ENCODE measurements around the gene RCBTB2.

DNA sequence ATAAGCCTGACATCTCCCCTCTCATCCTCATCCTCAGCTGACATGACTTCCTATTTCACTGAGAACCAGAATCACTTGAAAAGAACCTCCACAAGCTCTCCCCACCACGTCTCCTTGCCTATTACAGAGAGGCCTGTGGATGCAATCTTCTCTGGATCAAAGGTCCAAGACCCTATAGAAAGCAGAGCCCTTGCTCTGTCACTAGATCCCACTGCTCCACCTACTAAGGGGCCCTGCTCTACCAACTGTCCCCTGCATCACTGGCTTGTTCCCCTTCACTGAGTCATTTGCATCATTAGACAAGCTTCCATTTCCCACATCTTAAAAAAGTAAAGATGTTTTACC lies 40.8 kb downstream of the RCBTB2 start:
- TF ChIP-seq SUZ12 (IDR thresholded peaks at IDR 0.05) (no peak), FOXA1 (IDR thresholded peaks at IDR 0.05) (no peak), FOXK2 (IDR thresholded peaks at IDR 0.05) (no peak), LEF1 (IDR thresholded peaks at IDR 0.05; ENCODE audit: borderline replicate concordance) (no peak), SP1 (IDR thresholded peaks at IDR 0.05) (no peak), ZNF384 (IDR thresholded peaks at IDR 0.05) (no peak), FOXM1 (IDR thresholded peaks at IDR 0.05; ENCODE audit: borderline replicate concordance) (no peak), CTBP1 (IDR thresholded peaks at IDR 0.05; ENCODE audit: borderline replicate concordance) (no peak), ELF4 (IDR thresholded peaks at IDR 0.05) (no peak), ARNT (IDR thresholded peaks at IDR 0.05) (no peak)
- TF ChIP-seq, protein P1, sequence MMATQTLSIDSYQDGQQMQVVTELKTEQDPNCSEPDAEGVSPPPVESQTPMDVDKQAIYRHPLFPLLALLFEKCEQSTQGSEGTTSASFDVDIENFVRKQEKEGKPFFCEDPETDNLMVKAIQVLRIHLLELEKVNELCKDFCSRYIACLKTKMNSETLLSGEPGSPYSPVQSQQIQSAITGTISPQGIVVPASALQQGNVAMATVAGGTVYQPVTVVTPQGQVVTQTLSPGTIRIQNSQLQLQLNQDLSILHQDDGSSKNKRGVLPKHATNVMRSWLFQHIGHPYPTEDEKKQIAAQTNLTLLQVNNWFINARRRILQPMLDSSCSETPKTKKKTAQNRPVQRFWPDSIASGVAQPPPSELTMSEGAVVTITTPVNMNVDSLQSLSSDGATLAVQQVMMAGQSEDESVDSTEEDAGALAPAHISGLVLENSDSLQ (IDR thresholded peaks at IDR 0.05): no peak

Measured in HEK293T (cell line).